Fibroblast of peridontal ligament (primary cell): ENCODE data around the gene KCNH1.
A peak's percentile ranks its signal among the peaks of the same experiment; 100 is the strongest.

ENCODE experiments used
- DNase-seq: peaks from one replicate; pipeline ENCODE4 v3.0.0-alpha.2; 2010; ENCODE audit errors: extremely low read depth

KCNH1 gene

DNA sequence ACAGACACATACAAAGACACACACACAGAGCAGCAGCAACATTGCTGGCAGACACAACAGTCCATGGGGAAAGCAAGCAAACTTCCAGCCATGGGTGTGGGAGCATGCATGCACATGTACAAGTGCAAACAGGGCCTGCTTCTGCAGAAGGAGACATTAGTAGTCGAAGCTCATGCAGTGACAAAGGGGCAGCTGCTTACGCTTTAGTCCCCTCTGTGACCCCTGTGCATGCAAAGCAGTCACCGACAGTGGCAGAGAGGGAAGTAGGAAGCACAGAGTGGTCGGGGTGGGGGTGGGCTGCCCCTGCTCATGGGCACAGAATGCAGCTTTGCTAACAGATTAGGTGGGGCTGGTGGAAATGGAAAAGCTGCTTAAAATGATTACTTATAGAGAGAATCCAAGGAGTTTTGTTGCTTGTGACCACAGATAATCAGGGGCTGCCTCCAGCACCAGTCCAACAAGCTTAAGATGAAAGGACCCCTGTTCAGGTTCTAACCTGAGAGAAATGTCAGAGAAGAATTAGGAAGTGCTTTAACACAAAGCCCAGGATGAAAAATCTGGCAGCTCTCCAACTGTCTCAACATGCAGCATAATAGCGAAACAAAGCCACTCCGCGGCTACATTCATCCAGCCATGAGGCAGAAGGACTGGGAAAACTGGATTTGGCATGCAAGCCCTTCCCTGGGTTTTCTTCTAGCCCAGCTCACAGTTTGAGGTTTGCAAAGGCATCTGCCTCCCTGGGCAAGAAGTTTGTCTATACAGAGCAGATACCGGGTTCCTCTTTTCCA, 378.9 kb downstream of the KCNH1 start:
- peak; percentile 0 for DNase-seq

DNA sequence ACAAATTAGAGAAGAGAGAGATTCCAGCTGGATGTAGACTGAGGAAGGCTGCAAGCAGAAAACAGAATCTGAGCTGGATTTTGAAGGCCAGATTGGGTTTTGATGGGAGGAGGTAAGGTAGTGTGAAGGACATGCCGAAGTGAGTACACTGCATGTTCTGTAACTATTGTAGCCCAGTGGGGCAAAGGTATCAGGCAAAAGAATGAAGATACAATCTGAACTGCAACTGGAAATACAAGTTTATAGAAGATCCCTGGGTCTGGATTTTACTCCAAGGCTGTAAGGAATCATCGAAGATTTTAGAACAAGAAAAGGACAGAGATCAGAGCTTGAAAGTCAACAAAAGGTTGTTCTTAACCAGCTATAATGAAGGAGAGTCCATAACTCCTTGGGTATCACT, 382.0 kb downstream of the KCNH1 start:
- no peak for DNase-seq

DNA sequence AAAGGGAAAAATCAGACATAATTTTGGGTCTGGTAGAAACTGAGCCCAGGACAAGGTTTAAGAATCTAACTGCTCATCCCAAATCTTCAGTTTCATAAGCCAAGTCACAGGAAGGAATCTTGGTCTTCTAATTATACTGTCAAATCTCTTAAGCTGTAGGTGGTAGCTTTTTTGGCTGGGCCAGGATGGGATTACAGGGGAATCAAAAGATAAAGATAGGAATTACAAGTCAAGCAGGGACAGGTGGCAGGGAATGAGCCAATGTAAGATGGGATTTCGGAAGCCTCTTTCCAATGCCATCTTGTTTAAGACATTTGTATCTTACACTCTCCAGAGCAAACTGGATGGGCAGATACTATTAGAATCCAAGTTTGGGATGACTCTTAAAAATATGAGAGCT, 383.5 kb downstream of the KCNH1 start:
- DNase-seq, result no peak

DNA sequence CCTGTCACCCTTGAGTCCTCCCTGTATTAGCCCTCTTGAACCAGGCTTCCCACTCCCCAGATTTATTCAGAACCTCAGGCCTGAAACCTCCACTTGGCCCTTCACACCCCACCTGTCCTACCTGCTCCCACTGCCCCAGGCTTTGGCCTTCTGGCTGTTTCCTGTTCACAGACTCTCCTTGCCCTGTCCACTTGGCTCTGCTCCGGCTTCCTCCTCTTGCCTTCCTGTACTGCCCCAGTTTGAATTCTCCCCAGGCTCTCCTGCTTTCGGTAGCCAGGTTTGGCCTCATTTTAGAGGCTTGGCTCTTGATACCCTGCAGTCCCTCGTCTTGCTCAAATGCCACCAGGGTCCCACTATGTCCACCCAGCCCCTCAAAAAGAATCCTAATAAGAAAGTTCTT, 385.2 kb downstream of the KCNH1 start:
- no peak for DNase-seq

DNA sequence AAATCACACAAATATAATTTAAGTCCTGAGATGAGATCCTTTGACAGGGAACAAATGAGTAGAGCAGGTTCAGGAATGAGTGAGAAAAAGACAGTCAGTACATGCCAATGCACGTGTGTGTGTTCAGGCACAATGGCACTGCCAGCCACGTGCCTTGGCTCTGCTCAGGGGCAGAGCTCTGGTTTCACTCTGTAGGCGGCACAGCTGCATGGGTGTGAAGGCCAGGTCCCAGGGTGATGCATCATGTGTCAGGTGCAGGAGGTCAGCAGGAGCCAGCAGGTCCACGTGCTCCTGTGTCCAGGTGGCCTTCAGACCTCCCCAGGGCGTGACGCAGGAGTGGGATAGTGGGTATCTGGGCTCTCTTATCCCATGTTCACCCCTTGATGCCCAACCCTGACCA, 386.1 kb downstream of the KCNH1 start:
- DNase-seq, result no peak

DNA sequence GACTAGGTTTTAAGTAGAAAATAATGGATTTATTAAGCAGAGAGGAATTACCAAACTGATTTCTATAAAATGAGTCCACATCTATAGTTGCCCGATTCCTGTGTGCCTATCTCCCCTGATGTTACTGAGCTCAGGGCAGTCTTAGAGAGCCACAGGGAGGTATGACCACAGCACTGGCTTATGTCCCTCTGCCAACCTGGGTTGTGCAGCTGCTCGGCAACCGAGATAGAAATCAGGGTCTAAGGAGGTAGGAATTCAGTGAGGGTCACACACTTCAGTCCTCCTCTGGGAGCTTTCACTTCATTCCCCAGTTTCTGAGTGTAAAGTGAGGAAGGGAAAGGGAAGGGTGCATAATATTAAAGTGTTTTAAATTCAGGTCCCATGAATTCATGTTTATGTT, 386.8 kb downstream of the KCNH1 start:
- DNase-seq, result no peak

DNA sequence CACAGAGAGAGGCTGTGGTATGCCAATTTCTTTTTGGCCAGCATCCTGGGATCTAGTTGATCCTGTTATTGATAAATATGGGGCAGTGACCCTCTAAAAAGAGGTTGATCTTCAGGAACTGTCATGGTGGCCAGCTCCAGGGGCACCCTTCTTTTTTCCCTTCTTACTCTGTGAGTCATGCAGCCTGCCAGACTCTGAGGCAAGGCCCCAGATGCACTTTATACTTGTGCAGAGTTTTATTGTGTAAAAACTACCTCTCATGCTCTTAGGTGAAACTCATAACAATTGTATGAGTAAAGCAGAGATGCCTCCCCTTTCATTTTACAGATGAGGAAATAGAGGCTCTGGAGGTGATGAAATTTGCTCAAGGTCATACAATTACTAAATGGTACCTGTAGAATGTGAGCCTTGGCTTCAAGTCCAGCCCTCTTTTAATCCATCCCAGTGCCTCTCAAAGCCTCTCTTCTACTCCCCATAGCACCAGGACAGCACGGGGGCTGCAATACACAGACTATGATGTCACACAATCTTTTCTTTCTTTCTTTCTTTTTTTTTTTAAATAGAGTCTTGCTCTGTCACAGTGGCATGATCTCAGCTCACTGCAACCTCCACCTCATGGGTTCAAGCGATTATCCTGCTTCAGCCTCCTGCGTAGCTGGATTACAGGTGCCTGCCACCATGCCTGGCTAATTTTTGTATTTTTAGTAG, 387.8 kb downstream of the KCNH1 start:
- no peak for DNase-seq

DNA sequence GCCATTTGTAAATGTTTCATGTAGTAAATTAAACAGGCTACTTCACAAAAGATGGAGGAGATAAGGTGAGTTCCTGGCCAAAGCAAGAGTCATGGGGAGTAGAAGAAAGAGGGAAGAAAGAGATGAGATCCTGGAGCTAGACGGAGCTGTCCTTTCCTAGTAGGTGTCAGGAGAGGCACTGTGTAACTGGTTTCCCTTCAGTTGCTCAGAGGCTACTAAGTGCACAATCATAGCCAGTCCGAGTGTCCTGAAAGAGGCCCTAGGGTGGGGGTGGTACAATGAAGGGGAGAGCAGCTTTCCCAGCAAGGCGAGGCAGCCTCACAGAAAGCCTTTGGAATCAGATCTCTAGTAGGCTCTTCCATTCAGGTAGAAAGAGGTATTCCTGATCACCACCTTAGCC, 390.9 kb downstream of the KCNH1 start:
- no peak for DNase-seq

DNA sequence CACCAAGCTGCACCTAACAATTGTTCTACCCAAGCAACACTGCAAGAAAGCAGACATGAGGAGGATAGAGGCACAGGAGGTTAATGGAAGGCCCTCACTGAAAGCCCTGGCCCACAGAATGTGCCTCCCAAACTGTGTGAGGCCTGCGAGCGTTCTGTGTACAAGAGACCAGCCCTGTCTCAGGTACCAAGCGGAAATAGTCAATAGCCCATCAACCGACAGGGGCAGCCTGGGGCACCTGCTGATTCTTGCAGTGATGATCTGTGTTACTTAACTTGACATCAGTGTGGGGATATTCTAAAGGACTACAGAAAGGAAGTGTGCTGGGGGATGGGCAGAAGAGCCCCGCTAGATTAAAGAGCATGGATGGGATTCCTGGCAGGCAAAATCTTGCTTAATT, 392.4 kb downstream of the KCNH1 start:
- no peak for DNase-seq

DNA sequence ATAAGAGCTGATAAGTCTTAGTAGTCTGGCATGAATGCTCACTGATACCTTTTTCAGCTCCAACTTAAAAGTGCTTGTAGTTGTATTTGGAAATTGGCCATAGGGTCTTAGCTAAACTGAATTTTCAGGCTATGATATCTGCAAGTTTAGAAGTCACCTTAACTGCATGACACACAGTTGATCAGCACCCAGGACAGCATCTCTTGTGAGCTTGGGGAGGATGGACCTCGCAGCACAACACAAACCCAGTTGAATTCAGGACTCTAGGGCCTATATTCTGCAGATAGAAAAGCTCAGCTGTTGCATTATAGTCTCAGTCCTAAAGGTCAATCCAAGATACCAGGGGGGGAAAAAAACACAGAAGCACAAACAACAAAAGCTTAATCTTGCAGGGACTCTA, 394.3 kb downstream of the KCNH1 start:
- DNase-seq, result no peak

DNA sequence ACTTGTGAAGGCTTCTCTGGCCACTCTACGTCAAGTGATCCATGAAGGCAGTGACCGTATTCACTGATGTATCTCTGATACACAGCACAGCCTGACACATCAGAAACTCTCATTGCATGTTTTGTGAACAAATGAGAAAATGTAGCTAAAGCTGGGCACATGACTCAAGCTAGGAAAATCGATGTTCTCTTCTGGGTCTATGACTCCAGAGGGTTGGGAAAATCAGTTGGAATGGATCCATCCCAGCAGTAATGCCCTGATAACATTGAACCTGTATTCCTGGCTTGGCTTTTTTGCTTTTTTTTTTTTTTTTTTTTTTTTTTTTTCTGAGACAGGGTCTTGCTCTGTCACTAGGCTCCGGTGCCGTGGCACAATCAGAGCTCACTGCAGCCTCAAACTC, 395.7 kb downstream of the KCNH1 start:
- no peak for DNase-seq

DNA sequence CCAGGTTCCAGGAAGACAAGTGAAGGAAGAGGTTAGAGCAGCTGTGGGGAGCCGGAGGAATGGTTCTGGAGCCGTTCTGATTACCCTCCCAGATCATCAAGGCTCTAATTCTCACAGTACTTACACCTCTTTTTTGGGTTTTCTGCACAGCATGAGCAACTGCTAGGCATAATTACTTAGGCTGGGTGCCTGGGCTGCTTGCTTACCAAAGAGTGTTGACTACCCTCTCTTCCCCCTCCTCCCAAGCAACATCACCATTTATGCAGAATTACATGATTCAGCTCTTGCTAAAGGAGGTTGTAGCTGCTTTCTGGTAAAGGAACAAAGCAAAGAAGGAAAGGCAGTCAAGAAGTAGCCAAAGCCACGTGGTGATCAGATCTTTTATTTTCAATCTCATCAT, 397.2 kb downstream of the KCNH1 start:
- DNase-seq, result no peak

DNA sequence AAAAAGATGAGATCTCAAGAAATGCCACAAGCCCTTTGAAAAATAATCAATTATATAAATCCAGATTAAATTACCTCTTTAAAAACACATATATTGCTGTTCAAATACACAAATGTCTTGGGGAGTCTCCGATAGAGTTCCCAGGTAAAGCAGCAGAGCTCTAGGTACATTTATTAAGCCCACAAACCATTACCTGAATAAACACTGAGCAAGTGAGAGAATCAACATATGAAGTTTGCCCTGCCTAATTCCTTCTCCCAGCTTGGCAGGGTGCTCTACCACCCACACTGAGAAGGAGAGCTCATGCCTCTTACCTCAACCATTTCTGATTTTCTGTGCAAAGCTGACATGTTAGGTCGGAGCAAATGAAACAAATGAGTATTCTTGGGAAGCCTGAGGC, 402.4 kb downstream of the KCNH1 start:
- DNase-seq, result no peak

DNA sequence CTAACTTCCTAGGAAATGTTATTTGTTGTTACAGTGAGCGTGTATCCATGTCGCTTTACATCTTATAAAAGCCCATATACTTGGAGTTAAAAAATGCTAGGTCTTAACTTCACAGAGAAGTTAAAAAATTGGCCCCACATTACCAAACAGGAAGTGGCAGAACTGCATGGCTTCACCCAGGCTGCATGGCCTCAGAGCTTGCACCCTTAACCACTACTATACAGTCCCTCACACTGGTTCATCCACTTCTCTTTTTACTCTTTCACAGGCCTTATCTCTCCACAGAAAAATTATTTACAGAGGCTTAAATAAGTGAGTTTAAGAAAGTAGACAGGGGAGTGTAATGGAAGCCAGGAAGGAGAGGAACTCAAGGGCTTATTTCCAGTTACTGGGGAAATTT, 402.8 kb downstream of the KCNH1 start:
- DNase-seq, result no peak

DNA sequence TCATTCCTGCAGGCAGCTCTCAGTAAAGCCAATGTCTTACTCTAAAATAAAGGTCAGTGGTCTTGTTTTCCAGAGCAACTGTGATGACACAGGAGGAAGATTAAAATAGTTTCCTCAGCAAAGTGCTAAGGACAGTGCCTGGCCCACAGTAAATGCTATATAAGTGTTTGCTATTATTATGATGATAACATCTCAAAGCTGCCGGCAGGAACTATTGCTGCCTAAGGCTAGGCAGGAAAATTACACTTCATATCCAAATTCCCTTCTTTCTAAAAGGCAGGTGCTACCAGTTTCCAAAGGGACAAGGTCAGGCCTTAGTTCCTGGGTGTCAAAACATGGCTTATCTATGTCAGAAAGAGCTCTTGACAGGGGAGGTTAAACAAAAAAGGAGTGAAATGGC, 403.9 kb downstream of the KCNH1 start:
- no peak for DNase-seq

DNA sequence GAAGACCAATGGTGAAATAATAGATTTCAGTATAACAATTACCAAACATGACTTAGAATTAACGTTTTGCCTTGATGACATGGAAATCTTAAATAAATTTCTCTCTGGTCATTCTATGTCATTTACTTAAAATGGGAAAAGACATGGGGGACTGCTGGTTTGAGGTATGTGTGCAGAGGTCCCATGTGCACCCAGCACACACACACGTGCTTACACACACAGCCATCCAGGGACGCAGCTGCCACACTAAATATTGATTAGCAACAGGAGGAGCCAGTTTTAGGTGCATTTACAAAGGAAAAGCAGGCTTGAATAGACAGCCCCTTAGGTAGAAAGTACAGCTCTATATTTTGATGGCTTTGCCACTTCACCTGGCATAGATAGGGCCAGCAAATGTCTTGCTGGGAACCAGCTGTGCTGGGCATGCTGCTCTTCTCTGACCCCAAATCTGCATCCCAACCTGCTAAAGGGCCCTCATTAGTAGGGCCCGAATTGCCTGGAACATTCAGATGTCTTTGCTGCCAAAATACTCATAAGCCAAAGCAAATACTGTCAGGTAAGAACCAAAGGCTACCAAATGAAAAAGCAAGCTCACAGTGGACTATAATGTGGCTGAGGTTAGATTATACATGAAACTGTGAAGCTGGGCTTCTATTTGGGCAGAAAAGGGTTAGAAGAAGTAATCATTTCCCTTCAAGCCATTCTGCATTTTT, 405.4 kb downstream of the KCNH1 start:
- DNase-seq, result no peak

DNA sequence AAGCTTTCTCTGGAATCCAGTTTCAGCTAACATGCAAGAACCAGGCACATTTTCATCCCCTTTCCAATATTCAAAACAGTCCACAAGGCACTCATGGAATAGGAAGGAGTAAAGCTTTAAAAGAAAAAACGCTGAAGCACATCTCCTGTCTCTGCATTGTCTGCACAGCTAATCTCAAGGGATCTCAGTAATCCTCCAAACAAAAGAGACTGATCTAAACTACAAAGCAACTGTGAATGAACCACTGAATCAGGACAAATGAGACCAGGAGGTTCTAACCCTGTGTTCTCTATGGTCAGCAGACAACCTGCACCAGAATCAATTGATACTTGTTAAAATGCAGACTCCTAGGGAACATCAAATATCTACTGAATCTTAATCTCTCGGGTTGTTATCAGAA, 406.2 kb downstream of the KCNH1 start:
- no peak for DNase-seq

DNA sequence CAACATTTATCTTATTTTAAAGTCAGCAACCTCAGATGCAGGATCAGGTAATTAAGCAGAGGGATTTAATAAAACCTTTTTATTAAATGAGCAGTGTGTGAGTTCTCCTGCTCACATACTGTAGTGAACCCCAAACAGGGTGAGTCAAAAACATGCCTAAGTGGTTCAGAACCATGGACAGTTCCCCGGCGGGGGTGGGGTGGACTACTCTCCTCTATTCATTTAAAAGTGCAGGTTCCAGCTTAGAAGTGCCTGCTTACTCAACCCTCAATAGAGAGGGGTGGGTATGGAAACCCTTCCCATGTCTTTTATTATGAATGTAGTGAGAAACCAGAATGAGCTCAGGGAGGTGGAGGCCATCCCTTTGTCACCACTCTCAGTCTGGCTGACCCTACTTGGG, 407.3 kb downstream of the KCNH1 start:
- peak; percentile 1 for DNase-seq

DNA sequence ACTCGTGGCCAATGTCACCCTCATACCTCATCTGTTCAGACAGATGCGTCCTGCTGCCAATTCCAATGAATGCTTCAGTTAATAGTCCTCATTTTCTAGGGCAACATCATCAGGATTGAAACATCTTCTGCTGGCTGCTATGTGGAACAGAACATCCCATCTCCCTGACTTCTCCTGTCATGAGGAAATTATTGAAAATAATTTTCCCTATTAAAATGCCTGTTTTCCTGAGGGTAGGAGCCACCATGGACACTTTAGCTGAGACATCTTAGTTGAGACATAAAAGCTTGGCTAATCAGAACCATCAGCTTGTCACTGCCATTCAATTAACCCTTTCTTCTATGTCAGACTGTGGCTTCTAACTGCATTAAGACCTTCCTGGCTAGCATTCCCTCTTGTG, 409.2 kb downstream of the KCNH1 start:
- DNase-seq, result no peak

DNA sequence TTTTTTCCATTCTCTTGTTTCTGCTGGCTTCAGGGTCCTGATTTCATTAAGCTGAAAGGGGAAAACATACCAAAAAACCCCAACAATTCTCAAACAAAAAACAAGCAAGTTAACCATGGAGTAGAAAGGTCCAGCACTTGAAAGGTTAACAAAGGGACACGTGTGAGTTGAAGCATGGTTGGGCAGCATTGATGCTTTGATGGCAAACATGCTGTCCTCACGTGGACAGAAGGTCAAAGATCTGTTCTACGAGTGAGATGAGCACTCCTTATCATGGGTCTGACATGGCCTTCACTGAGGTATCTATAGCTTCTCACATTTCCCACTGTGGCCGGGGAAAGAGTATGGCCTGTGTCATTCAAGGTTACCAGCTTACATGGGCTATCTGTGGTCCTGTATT, 410.3 kb downstream of the KCNH1 start:
- no peak for DNase-seq

DNA sequence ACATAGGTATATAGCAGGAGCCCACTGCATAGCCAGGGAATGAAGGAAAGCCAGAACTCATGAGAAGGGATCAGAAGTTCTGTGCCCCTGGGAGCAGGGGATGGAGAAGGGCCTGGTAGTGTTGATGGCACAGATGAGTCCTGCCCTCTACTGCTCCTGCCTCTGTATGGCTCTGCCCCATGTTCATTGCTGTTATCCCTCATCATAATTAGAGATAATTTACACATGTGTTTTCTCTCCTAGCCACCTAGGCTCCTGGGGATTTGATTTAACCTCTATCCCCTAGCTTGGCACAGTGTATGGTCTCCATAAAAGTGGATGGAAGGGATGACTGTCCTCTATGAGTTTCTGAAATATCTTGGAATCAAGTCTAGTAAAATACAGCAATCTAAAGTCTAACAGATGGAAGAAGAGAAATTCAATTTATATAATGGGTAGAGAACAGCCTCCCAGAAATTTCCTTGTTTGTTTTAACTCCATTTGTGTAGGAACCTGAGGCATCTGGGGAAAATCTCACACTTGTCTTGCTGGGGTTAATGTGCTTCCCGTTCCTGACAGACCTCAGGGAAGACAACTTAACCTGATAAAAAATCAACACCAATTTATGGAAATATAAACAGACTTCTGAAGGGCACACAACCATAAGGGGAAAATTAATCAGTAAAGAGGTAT, 411.4 kb downstream of the KCNH1 start:
- DNase-seq, result no peak

DNA sequence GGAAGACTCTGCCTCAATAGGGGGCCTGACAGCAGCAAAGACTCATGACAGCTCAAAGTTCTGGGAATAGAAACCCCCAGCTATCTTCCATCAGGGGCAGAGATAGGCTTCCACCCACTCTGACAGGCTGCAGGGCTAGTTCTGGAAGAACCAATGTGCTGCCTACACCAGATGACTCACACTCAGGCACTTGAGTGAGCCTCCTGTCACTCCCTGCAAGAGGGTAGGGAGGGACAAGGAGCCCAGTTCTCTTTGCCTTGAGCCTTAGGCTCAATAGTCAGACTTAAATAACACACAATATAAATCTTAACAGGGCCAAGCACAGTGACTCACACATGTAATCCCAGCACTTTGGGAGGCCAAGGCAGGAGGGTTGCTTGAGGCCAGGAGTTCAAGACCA, 418.9 kb downstream of the KCNH1 start:
- no peak for DNase-seq
